Panc1 (cell line): ENCODE measurements around the gene ARHGAP6. TPM values are rescaled to one million over a fixed set of nuclear protein-coding genes. Genes with fewer than 3 reads are reported as not detected.

Experiments used
- ATAC-seq: fragments of 200-7000 bp; cut with Tn5 transposase; 2 replicates; pipeline ENCODE4 v1.9.1; 2020; ENCODE audit warnings: mild to moderate bottlenecking, moderate library complexity
- BruUV-seq: library from RNA; stranded (reverse); fragments of 400-500 nt; replicated peaks from 2 replicates; lab custom pipeline; 2021; lab: Mats Ljungman, UMichigan
- CTCF ChIA-PET: fragments of 300-600 bp; sonication (Branson Sonifier 250); formaldehyde crosslinking; loops from one replicate; lab custom pipeline; 2022; ENCODE audit warnings: antibody characterized with exemption; lab: Charles Lee
- POLR2A ChIA-PET: fragments of 300-600 bp; sonication (Branson Sonifier 250); formaldehyde crosslinking; loops from one replicate; lab custom pipeline; 2022; ENCODE audit warnings: antibody characterized with exemption; lab: Charles Lee
- DNase-seq: peaks from one replicate; pipeline ENCODE4 v3.0.0-alpha.2; 2010; ENCODE audit warnings: low read depth, low spot score
- H3K27ac ChIP-seq: 2 replicates; pipeline ENCODE4 v1.5.1; 2011; ENCODE audit warnings: mild to moderate bottlenecking, low read length, inconsistent platforms
- H3K27me3 ChIP-seq: fragments of 200-500 bp; sonication (Bioruptor generic); 2 replicates; pipeline ENCODE4 v1.6.0; 2014; ENCODE audit warnings: low read length, inconsistent platforms; ENCODE audit not compliant: control insufficient read depth, insufficient read depth
- H3K36me3 ChIP-seq: fragments of 200-500 bp; sonication (Bioruptor generic); 2 replicates; pipeline ENCODE4 v1.5.1; 2014; ENCODE audit warnings: inconsistent platforms, mild to moderate bottlenecking, low read length, moderate library complexity; ENCODE audit not compliant: control insufficient read depth, insufficient read depth
- H3K4me1 ChIP-seq: 2 replicates; pipeline ENCODE4 v1.5.1; 2011; ENCODE audit warnings: inconsistent platforms, mild to moderate bottlenecking, low read length, moderate library complexity; ENCODE audit not compliant: control insufficient read depth, insufficient read depth
- H3K4me3 ChIP-seq, 2 experiments: 2 replicates each; pipeline ENCODE4 v1.5.1; 2011 to 2012; ENCODE audit warnings: low read depth in 2 of 2, low read length in 2 of 2, mild to moderate bottlenecking in 2 of 2, inconsistent platforms in 1 of 2, moderate library complexity in 1 of 2
- H3K9me3 ChIP-seq: fragments of 200-500 bp; sonication (Bioruptor generic); 2 replicates; pipeline ENCODE4 v1.5.1; 2014; ENCODE audit warnings: low read depth, mild to moderate bottlenecking, inconsistent platforms, low read length, moderate library complexity; ENCODE audit not compliant: control insufficient read depth, insufficient read depth
- POLR2AphosphoS5 ChIP-seq: IDR thresholded peaks from 2 replicates; pipeline ENCODE4 v1.6.1; 2012; ENCODE audit warnings: mild to moderate bottlenecking, low read depth, low read length, moderate library complexity
- SIN3A ChIP-seq: IDR thresholded peaks from 2 replicates; pipeline ENCODE4 v1.6.1; 2012; ENCODE audit warnings: low read depth, mild to moderate bottlenecking, low read length, moderate library complexity, borderline replicate concordance; ENCODE audit not compliant: insufficient read depth
- TCF7L2 ChIP-seq: IDR thresholded peaks from 2 replicates; pipeline ENCODE4 v1.6.1; 2011; ENCODE audit warnings: mild to moderate bottlenecking, low read depth, low read length, inconsistent platforms
- in situ Hi-C: cut with HindIII; loops from 2 replicates; pipeline ENCODE4 v1.10.0; 2016; ENCODE audit warnings: low sequenced_read_pairs, low pct_unique_long_range_greater_than_20kb
- intact Hi-C: fragments of 100-400 bp; cut with micrococcal nuclease; formaldehyde crosslinking; loops from one replicate; pipeline ENCODE4 v1.10.0; 2022; ENCODE audit not compliant: unreplicated experiment
- total RNA-seq: library from RNA; stranded (reverse); gene quantifications from one replicate; pipeline ENCODE4 v1.2.1, GENCODE V29; 2021; ENCODE audit not compliant: unreplicated experiment
- TF ChIP-seq, protein P1 (sequence below), 2 experiments: IDR thresholded peaks; 2 replicates each; pipeline ENCODE4 v1.6.1; 2011 to 2012; ENCODE audit warnings: low read depth in 2 of 2, control low read depth in 1 of 2, low read length in 1 of 2, mild to moderate bottlenecking in 1 of 2, moderate library complexity in 1 of 2; ENCODE audit not compliant: insufficient read depth in 1 of 2
- TF ChIP-seq, protein P2 (sequence below): fragments of 450-650 bp; IDR thresholded peaks from 2 replicates; pipeline ENCODE4 v1.5.1; 2017; ENCODE audit warnings: mild to moderate bottlenecking

ARHGAP6 gene
- total RNA-seq, 1 experiment from 2014 or later, result 0.13 TPM

DNA sequence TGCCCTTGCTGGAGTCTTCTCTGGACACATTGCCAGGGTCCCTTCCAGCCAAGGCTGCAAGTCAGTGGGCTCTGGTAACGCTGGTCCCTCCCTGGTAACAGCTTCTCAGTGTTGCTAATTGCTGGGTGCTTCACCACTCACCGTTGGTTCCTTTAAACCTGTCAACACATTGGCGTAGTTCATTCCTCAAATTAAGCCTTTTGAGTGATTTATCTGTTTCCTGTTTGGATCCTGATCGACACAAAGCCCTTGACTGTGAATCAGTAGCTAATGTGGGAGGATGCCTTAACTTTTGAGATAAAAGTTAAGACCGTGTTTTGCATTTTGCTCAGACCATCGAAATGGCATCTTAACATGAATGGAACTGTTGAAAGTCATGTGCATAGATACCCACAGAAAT is 246.6 kb downstream of the ARHGAP6 start:
- H3K27me3 ChIP-seq, result no peaks in the 10 kb centered on the region
- BruUV-seq, result no TSS peak
- no peak overlapping the region for H3K27ac ChIP-seq
- POLR2A ChIA-PET, result no interaction called here
- TF ChIP-seq POLR2AphosphoS5 (no peak), SIN3A (no peak), TCF7L2 (no peak)
- TF ChIP-seq, protein P1, sequence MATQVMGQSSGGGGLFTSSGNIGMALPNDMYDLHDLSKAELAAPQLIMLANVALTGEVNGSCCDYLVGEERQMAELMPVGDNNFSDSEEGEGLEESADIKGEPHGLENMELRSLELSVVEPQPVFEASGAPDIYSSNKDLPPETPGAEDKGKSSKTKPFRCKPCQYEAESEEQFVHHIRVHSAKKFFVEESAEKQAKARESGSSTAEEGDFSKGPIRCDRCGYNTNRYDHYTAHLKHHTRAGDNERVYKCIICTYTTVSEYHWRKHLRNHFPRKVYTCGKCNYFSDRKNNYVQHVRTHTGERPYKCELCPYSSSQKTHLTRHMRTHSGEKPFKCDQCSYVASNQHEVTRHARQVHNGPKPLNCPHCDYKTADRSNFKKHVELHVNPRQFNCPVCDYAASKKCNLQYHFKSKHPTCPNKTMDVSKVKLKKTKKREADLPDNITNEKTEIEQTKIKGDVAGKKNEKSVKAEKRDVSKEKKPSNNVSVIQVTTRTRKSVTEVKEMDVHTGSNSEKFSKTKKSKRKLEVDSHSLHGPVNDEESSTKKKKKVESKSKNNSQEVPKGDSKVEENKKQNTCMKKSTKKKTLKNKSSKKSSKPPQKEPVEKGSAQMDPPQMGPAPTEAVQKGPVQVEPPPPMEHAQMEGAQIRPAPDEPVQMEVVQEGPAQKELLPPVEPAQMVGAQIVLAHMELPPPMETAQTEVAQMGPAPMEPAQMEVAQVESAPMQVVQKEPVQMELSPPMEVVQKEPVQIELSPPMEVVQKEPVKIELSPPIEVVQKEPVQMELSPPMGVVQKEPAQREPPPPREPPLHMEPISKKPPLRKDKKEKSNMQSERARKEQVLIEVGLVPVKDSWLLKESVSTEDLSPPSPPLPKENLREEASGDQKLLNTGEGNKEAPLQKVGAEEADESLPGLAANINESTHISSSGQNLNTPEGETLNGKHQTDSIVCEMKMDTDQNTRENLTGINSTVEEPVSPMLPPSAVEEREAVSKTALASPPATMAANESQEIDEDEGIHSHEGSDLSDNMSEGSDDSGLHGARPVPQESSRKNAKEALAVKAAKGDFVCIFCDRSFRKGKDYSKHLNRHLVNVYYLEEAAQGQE (IDR thresholded peaks at IDR 0.05; ENCODE audit: insufficient read depth in 1 of 2, low read depth in 2 of 2, low read length in 1 of 2), result no peak
- TF ChIP-seq, protein P2, sequence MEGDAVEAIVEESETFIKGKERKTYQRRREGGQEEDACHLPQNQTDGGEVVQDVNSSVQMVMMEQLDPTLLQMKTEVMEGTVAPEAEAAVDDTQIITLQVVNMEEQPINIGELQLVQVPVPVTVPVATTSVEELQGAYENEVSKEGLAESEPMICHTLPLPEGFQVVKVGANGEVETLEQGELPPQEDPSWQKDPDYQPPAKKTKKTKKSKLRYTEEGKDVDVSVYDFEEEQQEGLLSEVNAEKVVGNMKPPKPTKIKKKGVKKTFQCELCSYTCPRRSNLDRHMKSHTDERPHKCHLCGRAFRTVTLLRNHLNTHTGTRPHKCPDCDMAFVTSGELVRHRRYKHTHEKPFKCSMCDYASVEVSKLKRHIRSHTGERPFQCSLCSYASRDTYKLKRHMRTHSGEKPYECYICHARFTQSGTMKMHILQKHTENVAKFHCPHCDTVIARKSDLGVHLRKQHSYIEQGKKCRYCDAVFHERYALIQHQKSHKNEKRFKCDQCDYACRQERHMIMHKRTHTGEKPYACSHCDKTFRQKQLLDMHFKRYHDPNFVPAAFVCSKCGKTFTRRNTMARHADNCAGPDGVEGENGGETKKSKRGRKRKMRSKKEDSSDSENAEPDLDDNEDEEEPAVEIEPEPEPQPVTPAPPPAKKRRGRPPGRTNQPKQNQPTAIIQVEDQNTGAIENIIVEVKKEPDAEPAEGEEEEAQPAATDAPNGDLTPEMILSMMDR, result no peak
- H3K4me1 ChIP-seq, result no peaks in the 10 kb centered on the region
- H3K9me3 ChIP-seq, result no peaks in the 10 kb centered on the region
- in situ Hi-C loops (no loop called here), intact Hi-C loops (no loop called here)
- H3K4me3 ChIP-seq, result no peak overlapping the region
- ATAC-seq (no peak), DNase-seq (no peak)
- CTCF ChIA-PET, result no interaction called here
- no peaks in the 10 kb centered on the region for H3K36me3 ChIP-seq

DNA sequence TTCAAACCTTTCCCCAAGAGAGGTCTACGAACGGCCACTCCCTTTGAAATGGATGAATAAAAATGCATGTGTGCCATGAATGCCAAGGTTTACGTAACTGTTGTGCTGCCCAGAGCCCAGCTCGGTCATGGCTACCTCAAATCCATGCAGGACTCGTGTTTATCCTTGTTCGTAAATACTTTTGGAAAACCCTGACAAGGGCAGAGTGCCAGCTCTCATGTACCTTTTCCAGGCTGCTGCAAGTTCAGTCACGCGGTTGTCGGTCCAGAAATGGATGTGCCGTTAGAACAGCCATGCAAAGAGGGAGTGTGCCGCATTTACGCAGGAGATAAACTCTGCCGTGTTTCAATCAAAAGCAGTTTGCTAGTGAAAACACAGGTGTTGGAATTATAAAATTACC is 249.1 kb downstream of the ARHGAP6 start:
- H3K27me3 ChIP-seq, result no peaks in the 10 kb centered on the region
- no peaks in the 10 kb centered on the region for H3K9me3 ChIP-seq
- in situ Hi-C loops, result no loop called here
- POLR2A ChIA-PET, result no interaction called here
- H3K27ac ChIP-seq, result no peak overlapping the region
- ATAC-seq (no peak), DNase-seq (no peak)
- intact Hi-C loops, result no loop called here
- H3K4me3 ChIP-seq, result no peak overlapping the region
- CTCF ChIA-PET, result no interaction called here
- H3K36me3 ChIP-seq, result no peaks in the 10 kb centered on the region
- TF ChIP-seq, protein P1 (IDR thresholded peaks at IDR 0.05; ENCODE audit: insufficient read depth in 1 of 2, low read depth in 2 of 2, low read length in 1 of 2), result no peak
- TF ChIP-seq POLR2AphosphoS5, result no peak
- TF ChIP-seq SIN3A, result no peak
- no peak for TF ChIP-seq TCF7L2
- TF ChIP-seq, protein P2, result no peak
- BruUV-seq, result no TSS peak
- no peaks in the 10 kb centered on the region for H3K4me1 ChIP-seq
